ENCODE measurements around the gene SLC5A12. TPM values are rescaled to one million over a fixed set of nuclear protein-coding genes. Genes with fewer than 3 reads are reported as not detected.

Gene SLC5A12
- total RNA-seq, 1 donor from 2014 or later: 4.7 TPM

DNA sequence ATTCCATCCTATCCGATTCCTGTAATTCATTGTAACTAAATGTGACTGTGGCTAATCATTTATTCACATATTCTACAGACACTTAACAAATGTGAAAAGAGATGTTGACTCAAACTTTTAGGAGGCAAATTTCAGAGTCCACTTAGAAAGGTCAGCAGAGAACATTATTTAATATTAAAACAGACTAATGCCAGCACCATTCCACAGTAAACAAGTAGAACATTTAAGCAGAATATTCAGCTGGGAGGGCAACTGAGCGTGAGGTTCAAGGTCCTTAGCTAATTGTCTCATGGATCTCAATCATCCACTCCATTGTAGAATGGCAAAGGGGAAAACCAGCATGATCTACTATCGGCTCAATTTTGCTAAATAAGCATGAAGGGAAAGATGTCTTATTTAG lies 5.1 kb upstream of the SLC5A12 start:
- H3K27ac Mint-ChIP-seq: no peak overlapping the region
- H3K4me1 Mint-ChIP-seq: peaks cover 4% of the 10 kb centered on the region
- peaks cover 2% of the 10 kb centered on the region for H3K27me3 Mint-ChIP-seq (ENCODE audit: low read depth)
- H3K9me3 Mint-ChIP-seq: peaks cover 4% of the 10 kb centered on the region
- DNase-seq (ENCODE audit: low spot score in 2 of 2, unreplicated experiment in 2 of 2): no peak
- H3K4me3 Mint-ChIP-seq: no peak overlapping the region
- H3K36me3 Mint-ChIP-seq: no peaks in the 10 kb centered on the region
- TF ChIP-seq CTCF (IDR thresholded peaks at IDR 0.05; ENCODE audit: unreplicated experiment): no peak

GRCh38 chr11:26719998-26720397 lies 1.9 kb downstream of the SLC5A12 start:
- peaks cover 5% of the 10 kb centered on the region for H3K4me1 Mint-ChIP-seq
- H3K36me3 Mint-ChIP-seq: no peaks in the 10 kb centered on the region
- no peak for DNase-seq (ENCODE audit: low spot score in 2 of 2, unreplicated experiment in 2 of 2)
- H3K4me3 Mint-ChIP-seq: no peak overlapping the region
- no peak for TF ChIP-seq CTCF (IDR thresholded peaks at IDR 0.05; ENCODE audit: unreplicated experiment)
- H3K27me3 Mint-ChIP-seq (ENCODE audit: low read depth): no peaks in the 10 kb centered on the region
- no peak overlapping the region for H3K27ac Mint-ChIP-seq
- peaks cover 4% of the 10 kb centered on the region for H3K9me3 Mint-ChIP-seq

DNA sequence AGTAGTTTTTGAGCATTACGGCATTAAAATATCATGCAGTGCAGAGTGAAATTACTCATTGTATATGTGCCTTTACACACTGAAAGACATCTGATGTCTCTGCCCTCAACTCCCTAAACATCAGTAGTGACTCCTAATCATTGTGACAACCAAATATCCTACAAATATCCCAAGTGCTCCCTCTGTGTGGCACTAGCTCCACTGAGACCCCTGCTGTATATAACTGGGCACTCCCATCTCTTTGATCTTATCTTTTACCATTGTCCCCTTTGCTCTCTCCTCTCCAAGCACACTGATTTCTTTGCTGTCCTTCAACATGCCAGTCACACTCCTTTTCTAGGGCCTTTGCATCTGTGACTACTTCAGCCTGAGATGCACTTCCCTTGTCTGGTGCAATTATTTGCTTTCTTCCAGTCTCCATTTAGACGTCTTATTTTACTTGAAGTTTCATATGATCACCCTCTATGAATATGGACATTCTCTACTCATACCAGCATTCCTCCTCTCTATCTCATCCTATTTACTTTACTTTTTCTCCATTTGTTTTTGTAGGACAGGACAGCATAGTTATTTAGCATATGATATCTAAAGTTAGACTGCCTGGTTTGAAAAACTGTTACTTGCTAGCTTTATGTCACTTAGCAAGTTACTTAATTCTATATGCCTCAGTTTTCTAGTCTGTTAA lies 2.4 kb downstream of the SLC5A12 start:
- no peak overlapping the region for H3K4me3 Mint-ChIP-seq
- no peaks in the 10 kb centered on the region for H3K36me3 Mint-ChIP-seq
- no peak overlapping the region for H3K27ac Mint-ChIP-seq
- TF ChIP-seq CTCF (IDR thresholded peaks at IDR 0.05; ENCODE audit: unreplicated experiment): no peak
- H3K27me3 Mint-ChIP-seq (ENCODE audit: low read depth): no peaks in the 10 kb centered on the region
- no peak for DNase-seq (ENCODE audit: low spot score in 2 of 2, unreplicated experiment in 2 of 2)
- peaks cover 4% of the 10 kb centered on the region for H3K9me3 Mint-ChIP-seq
- H3K4me1 Mint-ChIP-seq: peaks cover 9% of the 10 kb centered on the region

- no peaks in the 10 kb centered on the region for H3K36me3 Mint-ChIP-seq
- TF ChIP-seq CTCF (IDR thresholded peaks at IDR 0.05; ENCODE audit: unreplicated experiment): no peak
- H3K4me1 Mint-ChIP-seq: peaks cover 9% of the 10 kb centered on the region
- H3K27me3 Mint-ChIP-seq (ENCODE audit: low read depth): peaks cover 5% of the 10 kb centered on the region
- H3K9me3 Mint-ChIP-seq: no peaks in the 10 kb centered on the region
- no peak overlapping the region for H3K27ac Mint-ChIP-seq
- no peak overlapping the region for H3K4me3 Mint-ChIP-seq
- DNase-seq (ENCODE audit: low spot score in 2 of 2, unreplicated experiment in 2 of 2): no peak
Observed at GRCh38 chr11:26717771-26718170, 4.1 kb downstream of the SLC5A12 start.

DNA sequence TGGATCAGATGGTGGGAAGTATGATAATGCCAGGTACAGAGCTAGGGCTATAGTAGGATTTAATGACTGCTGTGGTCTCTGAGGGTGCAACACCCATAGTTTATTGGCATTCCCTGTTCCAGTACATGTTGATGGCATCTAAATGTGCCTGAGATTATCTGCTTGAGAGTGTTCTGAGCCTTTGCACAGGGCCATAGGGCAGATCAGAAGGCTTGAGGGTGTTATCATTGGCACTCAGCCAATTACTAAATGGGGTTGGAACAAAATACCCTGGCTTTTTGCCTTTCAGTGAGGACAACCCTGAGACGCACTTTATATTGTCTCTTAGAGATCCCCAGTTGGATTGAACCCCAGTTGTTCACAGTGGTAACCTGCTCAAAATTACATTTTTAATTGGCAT lies 6.7 kb downstream of the SLC5A12 start:
- Mint-ChIP-seq H3K4me3 (no peak overlapping the region), H3K9me3 (no peaks in the 10 kb centered on the region), H3K27me3 (ENCODE audit: low read depth) (peaks cover 11% of the 10 kb centered on the region), H3K4me1 (peaks cover 9% of the 10 kb centered on the region), H3K36me3 (no peaks in the 10 kb centered on the region), H3K27ac (no peak overlapping the region)
- no peak for TF ChIP-seq CTCF (IDR thresholded peaks at IDR 0.05; ENCODE audit: unreplicated experiment)
- DNase-seq (ENCODE audit: low spot score in 2 of 2, unreplicated experiment in 2 of 2): no peak

Data from mesothelial cell of epicardium (in vitro differentiated cells).